Kidney capillary endothelial cell (primary cell): ENCODE data around the gene CCT6A.
"Not testable (repeated sequence)": the region's sequence is repeated elsewhere in the genome, so short reads cannot be mapped to it uniquely, and the experiment has no call there.

Source experiments
- DNase-seq: peaks from one replicate; pipeline ENCODE4 v3.0.0-alpha.2; 2018; ENCODE audit warnings: low spot score

The CCT6A gene

GRCh38 chr7:56051339-56052191 is at the start of gene CCT6A, which contains the start of gene PSPH:
Gene CCT6A (plus strand): TSS chr7:56051765. CDS start chr7:56051849, 84 bp downstream.
Gene PSPH (minus strand): TSS chr7:56051444. CDS start chr7:56021212, 30,232 bp downstream.
- DNase-seq: peak; percentile 93

GRCh38 chr7:56003749-56004148 is 47.8 kb upstream of the CCT6A start:
- DNase-seq: no peak

- DNase-seq: no peak
Measured at GRCh38 chr7:56007167-56007652, 44.4 kb upstream of the CCT6A start.

GRCh38 chr7:56007891-56008290 is 43.7 kb upstream of the CCT6A start:
- DNase-seq: no peak

- DNase-seq: no peak
Measured at GRCh38 chr7:56009695-56010094, 41.9 kb upstream of the CCT6A start.

GRCh38 chr7:56017015-56017414 is 34.5 kb upstream of the CCT6A start:
- DNase-seq: not testable (repeated sequence)

- DNase-seq: no peak
Measured at GRCh38 chr7:56019501-56019900, 32.1 kb upstream of the CCT6A start.

GRCh38 chr7:56023500-56023899 is 28.1 kb upstream of the CCT6A start:
- no peak for DNase-seq

GRCh38 chr7:56026538-56026937 is 25.0 kb upstream of the CCT6A start:
- no peak for DNase-seq

GRCh38 chr7:56028942-56029630 is 22.5 kb upstream of the CCT6A start:
- no peak for DNase-seq

GRCh38 chr7:56030340-56030739 is 21.2 kb upstream of the CCT6A start:
- DNase-seq: no peak

- not testable (repeated sequence) for DNase-seq
Measured at GRCh38 chr7:56031556-56031955, 20.0 kb upstream of the CCT6A start.

- not testable (repeated sequence) for DNase-seq
Measured at GRCh38 chr7:56032578-56032977, 19.0 kb upstream of the CCT6A start.

- peak; percentile 40 for DNase-seq
Measured at GRCh38 chr7:56033671-56034432, 17.7 kb upstream of the CCT6A start.

- no peak for DNase-seq
Measured at GRCh38 chr7:56040730-56041129, 10.8 kb upstream of the CCT6A start.

- DNase-seq: not testable (repeated sequence)
Measured at GRCh38 chr7:56045758-56046157, 5.8 kb upstream of the CCT6A start.

- DNase-seq: no peak
Measured at GRCh38 chr7:56046721-56047445, 4.7 kb upstream of the CCT6A start.

- not testable (repeated sequence) for DNase-seq
Measured at GRCh38 chr7:56047446-56048116, 4.0 kb upstream of the CCT6A start.

GRCh38 chr7:56048245-56048644 is 3.3 kb upstream of the CCT6A start:
- no peak for DNase-seq

GRCh38 chr7:56048763-56049162 is 2.8 kb upstream of the CCT6A start:
- not testable (repeated sequence) for DNase-seq

- DNase-seq: no peak
Measured at GRCh38 chr7:56051053-56051338, 569 bp upstream of the CCT6A start.
